Activated B cell treated with CpG ODN at 0.5 μM for 24 hours (primary cell): ENCODE results near the gene RYR1. TPM values are rescaled to one million over a fixed set of nuclear protein-coding genes. Genes with fewer than 3 reads are reported as not detected.

Source experiments
- ATAC-seq: fragments of 200-7000 bp; cut with Tn5 transposase; one replicate; pipeline ENCODE4 v1.10.0; 2021; ENCODE audit warnings: low read depth, mild to moderate bottlenecking, moderate library complexity
- CTCF ChIA-PET: fragments of 350-600 bp; sonication (Branson Sonifier 250); formaldehyde crosslinking; loops from one replicate; lab custom pipeline; 2021; ENCODE audit warnings: antibody characterized with exemption; lab: Charles Lee
- POLR2A ChIA-PET: fragments of 350-600 bp; sonication (Branson Sonifier 250); formaldehyde crosslinking; loops from one replicate; lab custom pipeline; 2021; ENCODE audit warnings: antibody characterized with exemption; lab: Charles Lee
- DNase-seq: peaks from one replicate; pipeline ENCODE4 v3.0.0; 2022
- H3K27ac Mint-ChIP-seq: one replicate; pipeline ENCODE4 v1.8.0; 2020; ENCODE audit warnings: mixed read lengths
- H3K27me3 Mint-ChIP-seq: one replicate; pipeline ENCODE4 v1.8.0; 2021; ENCODE audit warnings: mixed read lengths
- H3K36me3 Mint-ChIP-seq: one replicate; pipeline ENCODE4 v1.8.0; 2021; ENCODE audit warnings: low read depth, mixed read lengths
- H3K4me1 Mint-ChIP-seq: one replicate; pipeline ENCODE4 v1.8.0; 2021; ENCODE audit warnings: mixed read lengths
- H3K4me3 Mint-ChIP-seq: one replicate; pipeline ENCODE4 v1.8.0; 2020; ENCODE audit warnings: mild to moderate bottlenecking, mixed read lengths
- H3K9me3 Mint-ChIP-seq: one replicate; pipeline ENCODE4 v1.8.0; 2020; ENCODE audit warnings: mixed read lengths
- CTCF ChIP-seq: fragments of 200-600 bp; IDR thresholded peaks from one replicate; pipeline ENCODE4 v1.8.0; 2022; ENCODE audit warnings: antibody characterized with exemption, mild to moderate bottlenecking
- intact Hi-C: fragments of 100-400 bp; cut with micrococcal nuclease; formaldehyde crosslinking; loops from one replicate; pipeline ENCODE4 v1.15.1; 2024
- total RNA-seq: library from RNA; stranded (reverse); gene quantifications from 2 replicates; pipeline ENCODE4 v1.2.3, GENCODE V29; 2022

The RYR1 gene
- total RNA-seq, 1 donor from 2014 or later = 4.1 TPM

- H3K27ac Mint-ChIP-seq = peak within 1 kb of the TSS; percentile 97
- peaks cover 53% of the 10 kb centered on the region for H3K4me1 Mint-ChIP-seq
- no peaks in the 10 kb centered on the region for H3K9me3 Mint-ChIP-seq
- H3K4me3 Mint-ChIP-seq = peak within 1 kb of the TSS; percentile 100
- ATAC-seq = peak; percentile 28
- TF ChIP-seq CTCF = no peak
- peaks cover 66% of the 10 kb centered on the region for H3K36me3 Mint-ChIP-seq
- intact Hi-C loops = loop anchor here (1.0 to 10.0 kb wide), 12 partner anchors 16 to 711 kb away; partner anchors contain the start of genes ACTN4, DPF1, FAM98C and MRPS12
- ChIA-PET CTCF (interaction anchor here (0.9 to 4.7 kb wide), 7 partner anchors 18 to 312 kb away, joined by 3 to 49 read pairs (median 7); partner anchors contain the start of genes CATSPERG, FAM98C, MRPS12 and SARS2), POLR2A (interaction anchor here (0.6 to 3.9 kb wide), 29 partner anchors 8 to 817 kb away, joined by 3 to 45 read pairs (median 7); partner anchors contain the start of genes ACTN4, FAM98C, MRPS12 and NFKBIB)
- H3K27me3 Mint-ChIP-seq = no peaks in the 10 kb centered on the region
- DNase-seq = peak; percentile 97
These were observed 185.3 kb downstream of the RYR1 start, which contains the start of gene EIF3K for GRCh38 chr19:38618590-38619360. EIF3K (plus strand) TSS chr19:38619188; CDS start chr19:38619269, 81 bp downstream.

GRCh38 chr19:38619361-38620174, 186.1 kb downstream of the RYR1 start:
- POLR2A ChIA-PET = interaction anchor here (0.6 to 3.9 kb wide), 22 partner anchors 8 to 816 kb away, joined by 3 to 45 read pairs (median 9); partner anchors contain the start of genes ACTN4, FAM98C, MRPS12 and NFKBIB
- intact Hi-C loops = loop anchor here (1.0 to 10.0 kb wide), 6 partner anchors 15 to 395 kb away; partner anchors contain the start of genes ACTN4, DPF1, NFKBIB and PSMD8
- CTCF ChIA-PET = interaction anchor here (1.0 to 4.7 kb wide), 3 partner anchors 17 to 284 kb away, joined by 3 to 49 read pairs (median 16); partner anchors contain the start of genes CATSPERG and FAM98C
- peaks cover 47% of the 10 kb centered on the region for H3K4me1 Mint-ChIP-seq
- no peaks in the 10 kb centered on the region for H3K27me3 Mint-ChIP-seq
- no peak for DNase-seq
- no peaks in the 10 kb centered on the region for H3K9me3 Mint-ChIP-seq
- peak overlapping the region; percentile 100 for H3K4me3 Mint-ChIP-seq
- no peak for ATAC-seq
- H3K36me3 Mint-ChIP-seq = peaks cover 68% of the 10 kb centered on the region
- H3K27ac Mint-ChIP-seq = peak overlapping the region; percentile 97
- no peak for TF ChIP-seq CTCF

- ATAC-seq (no peak), DNase-seq (no peak)
- H3K4me3 Mint-ChIP-seq = no peak overlapping the region
- peaks cover 87% of the 10 kb centered on the region for H3K36me3 Mint-ChIP-seq
- CTCF ChIA-PET = interaction anchor here (0.7 to 2.0 kb wide), 2 partner anchors 10 to 80 kb away, joined by 3 to 10 read pairs; no protein-coding TSS in a partner anchor
- intact Hi-C loops = no loop called here
- peaks cover 7% of the 10 kb centered on the region for H3K4me1 Mint-ChIP-seq
- TF ChIP-seq CTCF = no peak
- no peaks in the 10 kb centered on the region for H3K9me3 Mint-ChIP-seq
- no peaks in the 10 kb centered on the region for H3K27me3 Mint-ChIP-seq
- no peak overlapping the region for H3K27ac Mint-ChIP-seq
- POLR2A ChIA-PET = interaction anchor here (0.6 to 1.7 kb wide), 3 partner anchors 16 to 251 kb away, joined by 3 to 11 read pairs (median 3); partner anchors contain the start of genes ACTN4 and PSMD8
These were observed 191.3 kb downstream of the RYR1 start for GRCh38 chr19:38624822-38625221.

- DNase-seq = no peak
- Mint-ChIP-seq H3K27me3 (no peaks in the 10 kb centered on the region), H3K27ac (no peak overlapping the region), H3K4me1 (peaks cover 2% of the 10 kb centered on the region), H3K36me3 (peaks cover 91% of the 10 kb centered on the region), H3K4me3 (no peak overlapping the region), H3K9me3 (no peaks in the 10 kb centered on the region)
- no peak for TF ChIP-seq CTCF
- intact Hi-C loops = no loop called here
- ATAC-seq = no peak
- POLR2A ChIA-PET = no interaction called here
- CTCF ChIA-PET = interaction anchor here (2.0 kb wide), 1 partner anchor 8 kb away, joined by 10 read pairs; no protein-coding TSS in a partner anchor
These were observed 192.9 kb downstream of the RYR1 start for GRCh38 chr19:38626401-38626800.
